ENCODE data around the gene BCL2L12. TPM values are rescaled to one million over a fixed set of nuclear protein-coding genes. Genes with fewer than 3 reads are reported as not detected.

The BCL2L12 gene
- total and polyA plus RNA-seq, 4 donors: 0.89 to 15.0 (median 7.9) TPM

- DNase-seq (ENCODE audit: low read depth in 4 of 6, low spot score in 6 of 6): no peak
- no peak overlapping the region for H3K27ac ChIP-seq (ENCODE audit: low read depth, low read length)
- no peak overlapping the region for H3K4me3 ChIP-seq (ENCODE audit: low read depth, low read length)
- no peaks in the 10 kb centered on the region for H3K9me3 ChIP-seq (ENCODE audit: control insufficient read depth, insufficient read depth, low read length)
- WGBS (ENCODE audit: insufficient coverage): 52% methylated on average over 33 of the region's 40 CpGs
- H3K4me1 ChIP-seq (ENCODE audit: control insufficient read depth, insufficient read depth, low read length): no peaks in the 10 kb centered on the region
- no peaks in the 10 kb centered on the region for H3K27me3 ChIP-seq (ENCODE audit: control insufficient read depth, insufficient read depth, low read length)
- H3K36me3 ChIP-seq (ENCODE audit: control insufficient read depth, insufficient read depth, low read length): peaks cover 80% of the 10 kb centered on the region
Measured at GRCh38 chr19:49701271-49701786, 35.6 kb downstream of the BCL2L12 start.

- DNase-seq (ENCODE audit: low read depth in 4 of 6, low spot score in 6 of 6): no peak
- H3K36me3 ChIP-seq (ENCODE audit: control insufficient read depth, insufficient read depth, low read length): peaks cover 85% of the 10 kb centered on the region
- H3K9me3 ChIP-seq (ENCODE audit: control insufficient read depth, insufficient read depth, low read length): no peaks in the 10 kb centered on the region
- H3K27ac ChIP-seq (ENCODE audit: low read depth, low read length): no peak overlapping the region
- no peaks in the 10 kb centered on the region for H3K4me1 ChIP-seq (ENCODE audit: control insufficient read depth, insufficient read depth, low read length)
- no peaks in the 10 kb centered on the region for H3K27me3 ChIP-seq (ENCODE audit: control insufficient read depth, insufficient read depth, low read length)
- H3K4me3 ChIP-seq (ENCODE audit: low read depth, low read length): no peak overlapping the region
- 92% methylated on average over 18 of the region's 22 CpGs for WGBS (ENCODE audit: insufficient coverage)
Measured at GRCh38 chr19:49704888-49705642, 39.3 kb downstream of the BCL2L12 start.

- H3K27ac ChIP-seq (ENCODE audit: low read depth, low read length): no peak overlapping the region
- no peaks in the 10 kb centered on the region for H3K4me1 ChIP-seq (ENCODE audit: control insufficient read depth, insufficient read depth, low read length)
- H3K36me3 ChIP-seq (ENCODE audit: control insufficient read depth, insufficient read depth, low read length): peaks cover 85% of the 10 kb centered on the region
- no peak overlapping the region for H3K4me3 ChIP-seq (ENCODE audit: low read depth, low read length)
- WGBS (ENCODE audit: insufficient coverage): 97% methylated on average over 16 of the region's 16 CpGs
- no peaks in the 10 kb centered on the region for H3K27me3 ChIP-seq (ENCODE audit: control insufficient read depth, insufficient read depth, low read length)
- no peak for DNase-seq (ENCODE audit: low read depth in 4 of 6, low spot score in 6 of 6)
- no peaks in the 10 kb centered on the region for H3K9me3 ChIP-seq (ENCODE audit: control insufficient read depth, insufficient read depth, low read length)
Measured at GRCh38 chr19:49705919-49706318, 40.2 kb downstream of the BCL2L12 start.

- H3K9me3 ChIP-seq (ENCODE audit: control insufficient read depth, insufficient read depth, low read length): no peaks in the 10 kb centered on the region
- WGBS (ENCODE audit: insufficient coverage): 98% methylated on average over 13 of the region's 20 CpGs
- H3K27ac ChIP-seq (ENCODE audit: low read depth, low read length): no peak overlapping the region
- H3K36me3 ChIP-seq (ENCODE audit: control insufficient read depth, insufficient read depth, low read length): peaks cover 83% of the 10 kb centered on the region
- no peaks in the 10 kb centered on the region for H3K27me3 ChIP-seq (ENCODE audit: control insufficient read depth, insufficient read depth, low read length)
- no peaks in the 10 kb centered on the region for H3K4me1 ChIP-seq (ENCODE audit: control insufficient read depth, insufficient read depth, low read length)
- no peak overlapping the region for H3K4me3 ChIP-seq (ENCODE audit: low read depth, low read length)
- no peak for DNase-seq (ENCODE audit: low read depth in 4 of 6, low spot score in 6 of 6)
Measured at GRCh38 chr19:49710372-49710951, 44.7 kb downstream of the BCL2L12 start.

GRCh38 chr19:49712397-49712859, 46.7 kb downstream of the BCL2L12 start:
- 62% methylated on average over 16 of the region's 20 CpGs for WGBS (ENCODE audit: insufficient coverage)
- DNase-seq (ENCODE audit: low read depth in 4 of 6, low spot score in 6 of 6): no peak
- Histone ChIP-seq H3K27me3 (ENCODE audit: control insufficient read depth, insufficient read depth, low read length) (no peaks in the 10 kb centered on the region), H3K27ac (ENCODE audit: low read depth, low read length) (no peak overlapping the region), H3K36me3 (ENCODE audit: control insufficient read depth, insufficient read depth, low read length) (peaks cover 63% of the 10 kb centered on the region), H3K4me1 (ENCODE audit: control insufficient read depth, insufficient read depth, low read length) (no peaks in the 10 kb centered on the region), H3K9me3 (ENCODE audit: control insufficient read depth, insufficient read depth, low read length) (no peaks in the 10 kb centered on the region), H3K4me3 (ENCODE audit: low read depth, low read length) (no peak overlapping the region)

- Histone ChIP-seq H3K36me3 (ENCODE audit: control insufficient read depth, insufficient read depth, low read length) (peaks cover 54% of the 10 kb centered on the region), H3K9me3 (ENCODE audit: control insufficient read depth, insufficient read depth, low read length) (no peaks in the 10 kb centered on the region), H3K27me3 (ENCODE audit: control insufficient read depth, insufficient read depth, low read length) (no peaks in the 10 kb centered on the region), H3K4me1 (ENCODE audit: control insufficient read depth, insufficient read depth, low read length) (peaks cover 4% of the 10 kb centered on the region), H3K27ac (ENCODE audit: low read depth, low read length) (no peak overlapping the region), H3K4me3 (ENCODE audit: low read depth, low read length) (no peak overlapping the region)
- no peak for DNase-seq (ENCODE audit: low read depth in 4 of 6, low spot score in 6 of 6)
- 89% methylated on average over 6 of the region's 8 CpGs for WGBS (ENCODE audit: insufficient coverage)
Measured at GRCh38 chr19:49713236-49713845, 47.6 kb downstream of the BCL2L12 start.

GRCh38 chr19:49716154-49716553, 50.4 kb downstream of the BCL2L12 start:
- Histone ChIP-seq H3K27ac (ENCODE audit: low read depth, low read length) (no peak overlapping the region), H3K4me1 (ENCODE audit: control insufficient read depth, insufficient read depth, low read length) (peaks cover 9% of the 10 kb centered on the region), H3K9me3 (ENCODE audit: control insufficient read depth, insufficient read depth, low read length) (no peaks in the 10 kb centered on the region), H3K36me3 (ENCODE audit: control insufficient read depth, insufficient read depth, low read length) (peaks cover 30% of the 10 kb centered on the region), H3K4me3 (ENCODE audit: low read depth, low read length) (no peak overlapping the region), H3K27me3 (ENCODE audit: control insufficient read depth, insufficient read depth, low read length) (no peaks in the 10 kb centered on the region)
- DNase-seq (ENCODE audit: low read depth in 4 of 6, low spot score in 6 of 6): no peak
- 47% methylated on average over 2 of the region's 3 CpGs for WGBS (ENCODE audit: insufficient coverage)

GRCh38 chr19:49718511-49718910, 52.8 kb downstream of the BCL2L12 start:
- H3K4me3 ChIP-seq (ENCODE audit: low read depth, low read length): no peak overlapping the region
- WGBS (ENCODE audit: insufficient coverage): 70% methylated on average over 5 of the region's 8 CpGs
- peaks cover 8% of the 10 kb centered on the region for H3K36me3 ChIP-seq (ENCODE audit: control insufficient read depth, insufficient read depth, low read length)
- H3K27me3 ChIP-seq (ENCODE audit: control insufficient read depth, insufficient read depth, low read length): no peaks in the 10 kb centered on the region
- H3K27ac ChIP-seq (ENCODE audit: low read depth, low read length): peak overlapping the region; percentile 49
- H3K4me1 ChIP-seq (ENCODE audit: control insufficient read depth, insufficient read depth, low read length): peaks cover 9% of the 10 kb centered on the region
- peak in 3 of 6 donors; percentile 4 to 68 (median 9) for DNase-seq (ENCODE audit: low read depth in 4 of 6, low spot score in 6 of 6)
- H3K9me3 ChIP-seq (ENCODE audit: control insufficient read depth, insufficient read depth, low read length): no peaks in the 10 kb centered on the region

GRCh38 chr19:49718991-49719390, 53.3 kb downstream of the BCL2L12 start:
- H3K4me1 ChIP-seq (ENCODE audit: control insufficient read depth, insufficient read depth, low read length): peaks cover 9% of the 10 kb centered on the region
- H3K27me3 ChIP-seq (ENCODE audit: control insufficient read depth, insufficient read depth, low read length): no peaks in the 10 kb centered on the region
- H3K27ac ChIP-seq (ENCODE audit: low read depth, low read length): peak overlapping the region; percentile 49
- no peak overlapping the region for H3K4me3 ChIP-seq (ENCODE audit: low read depth, low read length)
- DNase-seq (ENCODE audit: low read depth in 4 of 6, low spot score in 6 of 6): no peak
- no peaks in the 10 kb centered on the region for H3K9me3 ChIP-seq (ENCODE audit: control insufficient read depth, insufficient read depth, low read length)
- WGBS (ENCODE audit: insufficient coverage): 72% methylated on average over 2 of the region's 6 CpGs
- peaks cover 4% of the 10 kb centered on the region for H3K36me3 ChIP-seq (ENCODE audit: control insufficient read depth, insufficient read depth, low read length)
